ENCODE measurements around the gene MYL3.

DNA sequence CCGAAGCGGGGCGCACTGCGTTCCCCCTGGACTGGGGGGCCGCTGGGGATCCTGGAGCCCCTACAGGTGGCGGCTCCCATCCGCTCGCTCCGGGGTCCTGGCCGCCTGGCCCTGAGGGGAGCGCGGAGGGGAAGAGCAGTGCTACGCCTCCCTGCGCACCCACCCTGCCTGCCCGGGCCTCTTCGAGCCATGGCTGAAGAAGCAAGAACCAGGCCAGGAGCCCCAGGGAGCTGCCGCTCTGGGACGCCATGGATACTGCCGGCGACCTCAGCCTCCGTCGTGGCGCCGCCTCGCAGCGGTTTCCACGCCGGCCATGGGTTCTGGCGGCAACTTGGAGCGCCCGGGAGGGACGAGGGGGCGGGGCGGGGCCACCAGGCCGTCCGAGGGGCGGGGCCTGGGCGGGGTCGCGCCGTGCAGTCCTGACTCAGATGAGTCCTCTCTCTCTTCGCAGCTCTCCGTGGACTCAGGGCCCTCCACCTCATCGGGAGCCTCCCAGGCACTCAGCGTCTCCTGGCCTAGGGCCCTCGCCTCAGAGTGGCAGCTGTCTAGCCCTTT lies 50.9 kb downstream of the MYL3 start:
- TF ChIP-seq, protein P1, sequence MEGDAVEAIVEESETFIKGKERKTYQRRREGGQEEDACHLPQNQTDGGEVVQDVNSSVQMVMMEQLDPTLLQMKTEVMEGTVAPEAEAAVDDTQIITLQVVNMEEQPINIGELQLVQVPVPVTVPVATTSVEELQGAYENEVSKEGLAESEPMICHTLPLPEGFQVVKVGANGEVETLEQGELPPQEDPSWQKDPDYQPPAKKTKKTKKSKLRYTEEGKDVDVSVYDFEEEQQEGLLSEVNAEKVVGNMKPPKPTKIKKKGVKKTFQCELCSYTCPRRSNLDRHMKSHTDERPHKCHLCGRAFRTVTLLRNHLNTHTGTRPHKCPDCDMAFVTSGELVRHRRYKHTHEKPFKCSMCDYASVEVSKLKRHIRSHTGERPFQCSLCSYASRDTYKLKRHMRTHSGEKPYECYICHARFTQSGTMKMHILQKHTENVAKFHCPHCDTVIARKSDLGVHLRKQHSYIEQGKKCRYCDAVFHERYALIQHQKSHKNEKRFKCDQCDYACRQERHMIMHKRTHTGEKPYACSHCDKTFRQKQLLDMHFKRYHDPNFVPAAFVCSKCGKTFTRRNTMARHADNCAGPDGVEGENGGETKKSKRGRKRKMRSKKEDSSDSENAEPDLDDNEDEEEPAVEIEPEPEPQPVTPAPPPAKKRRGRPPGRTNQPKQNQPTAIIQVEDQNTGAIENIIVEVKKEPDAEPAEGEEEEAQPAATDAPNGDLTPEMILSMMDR (IDR thresholded peaks at IDR 0.05): no peak
- TF ChIP-seq POLR2A (IDR thresholded peaks at IDR 0.05): no peak
